DMS153 treated with DMSO at 0.1 percent for 48 hours (cell line): ENCODE data around the gene TXNDC5.

Source experiments
- DNase-seq: peaks from one replicate; lab custom pipeline; 2025; ENCODE audit not compliant: unreplicated experiment; lab: John Stamatoyannopoulos, UW

The TXNDC5 gene

GRCh38 chr6:7910654-7911344 lies at the start of gene TXNDC5:
Gene TXNDC5 (minus strand): TSS chr6:7910788. CDS start chr6:7910776, 12 bp downstream.
- DNase-seq, result no peak

GRCh38 chr6:7960141-7960540 lies 49.6 kb upstream of the TXNDC5 start:
- DNase-seq, result no peak

GRCh38 chr6:7959453-7959852 lies 48.9 kb upstream of the TXNDC5 start:
- DNase-seq, result no peak

- no peak for DNase-seq
Observed at GRCh38 chr6:7958464-7958863, 47.9 kb upstream of the TXNDC5 start.

- no peak for DNase-seq
Observed at GRCh38 chr6:7956257-7956656, 45.7 kb upstream of the TXNDC5 start.

GRCh38 chr6:7954477-7955200 lies 44.1 kb upstream of the TXNDC5 start:
- DNase-seq, result no peak

- DNase-seq, result no peak
Observed at GRCh38 chr6:7953753-7954152, 43.2 kb upstream of the TXNDC5 start.

GRCh38 chr6:7939864-7940228 lies 29.3 kb upstream of the TXNDC5 start:
- no peak for DNase-seq

- DNase-seq, result no peak
Observed at GRCh38 chr6:7939184-7939863, 28.7 kb upstream of the TXNDC5 start.

- DNase-seq, result no peak
Observed at GRCh38 chr6:7938562-7939183, 28.1 kb upstream of the TXNDC5 start.

- no peak for DNase-seq
Observed at GRCh38 chr6:7933794-7934193, 23.2 kb upstream of the TXNDC5 start.

- DNase-seq, result no peak
Observed at GRCh38 chr6:7932625-7933024, 22.0 kb upstream of the TXNDC5 start.

- no peak for DNase-seq
Observed at GRCh38 chr6:7924867-7925266, 14.3 kb upstream of the TXNDC5 start.

- no peak for DNase-seq
Observed at GRCh38 chr6:7922596-7922995, 12.0 kb upstream of the TXNDC5 start.

GRCh38 chr6:7921632-7922092 lies 11.1 kb upstream of the TXNDC5 start:
- DNase-seq, result no peak

- DNase-seq, result no peak
Observed at GRCh38 chr6:7921046-7921445, 10.5 kb upstream of the TXNDC5 start.

GRCh38 chr6:7920425-7920824 lies 9.8 kb upstream of the TXNDC5 start:
- DNase-seq, result no peak

GRCh38 chr6:7919871-7920270 lies 9.3 kb upstream of the TXNDC5 start:
- no peak for DNase-seq

- DNase-seq, result no peak
Observed at GRCh38 chr6:7918403-7918802, 7.8 kb upstream of the TXNDC5 start.

GRCh38 chr6:7917729-7918128 lies 7.1 kb upstream of the TXNDC5 start:
- DNase-seq, result no peak

- DNase-seq, result no peak
Observed at GRCh38 chr6:7916959-7917358, 6.4 kb upstream of the TXNDC5 start.
